ENCODE data around the gene DLX4. TPM values are rescaled to one million over a fixed set of nuclear protein-coding genes. Genes with fewer than 3 reads are reported as not detected.

The DLX4 gene
- total and polyA plus RNA-seq, 8 donors = 0.76 to 2.6 (median 1.5) TPM

DNA sequence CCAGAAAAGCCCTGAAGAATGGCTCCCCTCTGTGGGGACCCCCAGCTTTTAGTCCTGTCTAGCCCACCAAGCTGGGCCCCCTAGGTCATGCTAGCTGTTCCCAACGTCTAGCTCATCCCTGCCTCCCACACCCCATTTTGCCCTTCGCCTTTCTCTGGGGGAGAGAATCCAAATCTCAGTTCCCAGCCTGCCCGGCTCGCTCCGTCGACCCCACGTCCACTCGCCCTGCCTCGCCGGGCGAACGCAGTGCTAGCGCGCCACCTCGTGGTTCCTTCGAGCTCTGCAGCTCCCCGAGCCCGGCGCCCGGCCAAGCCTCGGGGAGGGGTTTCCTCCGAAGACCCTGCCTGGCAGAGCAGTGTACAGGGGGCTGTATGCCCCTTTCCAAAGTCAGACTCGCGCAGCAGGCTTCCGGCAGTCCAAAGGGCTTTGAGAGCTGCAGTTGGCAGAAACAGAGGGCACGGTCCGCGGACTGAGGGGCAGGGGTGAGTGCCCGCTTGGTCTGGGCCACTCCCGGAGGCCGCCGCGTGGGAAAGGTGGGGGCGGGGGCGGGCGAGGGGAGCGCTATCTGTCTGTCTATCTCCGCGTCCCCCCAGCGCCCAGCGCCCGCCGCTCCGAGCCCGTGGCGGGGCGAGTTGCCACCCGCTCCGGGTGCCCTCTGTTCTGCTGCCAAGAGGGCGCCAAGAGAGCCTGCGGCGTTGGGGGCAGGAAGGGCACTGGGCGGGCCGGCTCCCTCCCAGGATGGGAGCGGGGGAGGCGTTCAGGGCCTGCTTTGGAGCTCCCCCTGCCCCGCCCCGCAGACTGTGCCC is 27.7 kb downstream of the DLX4 start:
- ATAC-seq (peak; percentile 65), DNase-seq (peak in 2 of 4 donors; percentile 69 to 91)
- TF ChIP-seq, protein P1, sequence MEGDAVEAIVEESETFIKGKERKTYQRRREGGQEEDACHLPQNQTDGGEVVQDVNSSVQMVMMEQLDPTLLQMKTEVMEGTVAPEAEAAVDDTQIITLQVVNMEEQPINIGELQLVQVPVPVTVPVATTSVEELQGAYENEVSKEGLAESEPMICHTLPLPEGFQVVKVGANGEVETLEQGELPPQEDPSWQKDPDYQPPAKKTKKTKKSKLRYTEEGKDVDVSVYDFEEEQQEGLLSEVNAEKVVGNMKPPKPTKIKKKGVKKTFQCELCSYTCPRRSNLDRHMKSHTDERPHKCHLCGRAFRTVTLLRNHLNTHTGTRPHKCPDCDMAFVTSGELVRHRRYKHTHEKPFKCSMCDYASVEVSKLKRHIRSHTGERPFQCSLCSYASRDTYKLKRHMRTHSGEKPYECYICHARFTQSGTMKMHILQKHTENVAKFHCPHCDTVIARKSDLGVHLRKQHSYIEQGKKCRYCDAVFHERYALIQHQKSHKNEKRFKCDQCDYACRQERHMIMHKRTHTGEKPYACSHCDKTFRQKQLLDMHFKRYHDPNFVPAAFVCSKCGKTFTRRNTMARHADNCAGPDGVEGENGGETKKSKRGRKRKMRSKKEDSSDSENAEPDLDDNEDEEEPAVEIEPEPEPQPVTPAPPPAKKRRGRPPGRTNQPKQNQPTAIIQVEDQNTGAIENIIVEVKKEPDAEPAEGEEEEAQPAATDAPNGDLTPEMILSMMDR (IDR thresholded peaks at IDR 0.05) = peak; percentile 96 to 97
- intact Hi-C loops (cut with DNase I) = loop anchor here in 1 of 2 donors (5.0 kb wide), 1 partner anchor 134 kb away; no protein-coding TSS in a partner anchor
- H3K9me3 ChIP-seq = no peaks in the 10 kb centered on the region
- H3K36me3 ChIP-seq = no peaks in the 10 kb centered on the region
- H3K4me1 ChIP-seq = peaks cover 10 to 42% of the 10 kb centered on the region in 2 donors
- no peak overlapping the region for H3K27ac ChIP-seq
- peak overlapping the region; percentile 21 to 28 for H3K4me3 ChIP-seq
- H3K27me3 ChIP-seq = peaks cover 52 to 95% of the 10 kb centered on the region in 2 donors

DNA sequence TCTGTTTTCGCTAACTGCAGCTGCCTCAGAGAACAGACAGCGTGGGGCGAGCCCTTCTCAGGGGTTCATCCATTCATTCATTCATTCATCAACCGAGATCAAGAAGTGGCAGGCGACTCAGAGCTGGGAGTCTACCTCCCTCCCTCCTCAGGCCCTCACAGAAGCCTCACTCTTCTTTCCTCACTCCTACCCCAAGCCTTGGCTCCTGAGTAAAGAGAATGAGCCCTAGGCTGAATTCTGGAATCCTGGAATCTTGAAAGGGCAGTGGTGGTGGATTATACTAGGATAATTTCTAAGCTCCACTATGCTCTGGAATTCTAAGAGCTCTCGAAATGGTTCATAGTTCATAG is 28.3 kb downstream of the DLX4 start:
- peaks cover 56 to 95% of the 10 kb centered on the region in 2 donors for H3K27me3 ChIP-seq
- H3K4me1 ChIP-seq = peaks cover 10 to 42% of the 10 kb centered on the region in 2 donors
- no peaks in the 10 kb centered on the region for H3K9me3 ChIP-seq
- no peak for DNase-seq
- intact Hi-C loops (cut with DNase I) = loop anchor here in 1 of 2 donors (5.0 kb wide), 1 partner anchor 135 kb away; no protein-coding TSS in a partner anchor
- ATAC-seq = no peak
- H3K27ac ChIP-seq = no peak overlapping the region
- H3K4me3 ChIP-seq = peak overlapping the region in 1 of 2 donors; percentile 28
- TF ChIP-seq, protein P1 (IDR thresholded peaks at IDR 0.05) = no peak
- H3K36me3 ChIP-seq = no peaks in the 10 kb centered on the region

DNA sequence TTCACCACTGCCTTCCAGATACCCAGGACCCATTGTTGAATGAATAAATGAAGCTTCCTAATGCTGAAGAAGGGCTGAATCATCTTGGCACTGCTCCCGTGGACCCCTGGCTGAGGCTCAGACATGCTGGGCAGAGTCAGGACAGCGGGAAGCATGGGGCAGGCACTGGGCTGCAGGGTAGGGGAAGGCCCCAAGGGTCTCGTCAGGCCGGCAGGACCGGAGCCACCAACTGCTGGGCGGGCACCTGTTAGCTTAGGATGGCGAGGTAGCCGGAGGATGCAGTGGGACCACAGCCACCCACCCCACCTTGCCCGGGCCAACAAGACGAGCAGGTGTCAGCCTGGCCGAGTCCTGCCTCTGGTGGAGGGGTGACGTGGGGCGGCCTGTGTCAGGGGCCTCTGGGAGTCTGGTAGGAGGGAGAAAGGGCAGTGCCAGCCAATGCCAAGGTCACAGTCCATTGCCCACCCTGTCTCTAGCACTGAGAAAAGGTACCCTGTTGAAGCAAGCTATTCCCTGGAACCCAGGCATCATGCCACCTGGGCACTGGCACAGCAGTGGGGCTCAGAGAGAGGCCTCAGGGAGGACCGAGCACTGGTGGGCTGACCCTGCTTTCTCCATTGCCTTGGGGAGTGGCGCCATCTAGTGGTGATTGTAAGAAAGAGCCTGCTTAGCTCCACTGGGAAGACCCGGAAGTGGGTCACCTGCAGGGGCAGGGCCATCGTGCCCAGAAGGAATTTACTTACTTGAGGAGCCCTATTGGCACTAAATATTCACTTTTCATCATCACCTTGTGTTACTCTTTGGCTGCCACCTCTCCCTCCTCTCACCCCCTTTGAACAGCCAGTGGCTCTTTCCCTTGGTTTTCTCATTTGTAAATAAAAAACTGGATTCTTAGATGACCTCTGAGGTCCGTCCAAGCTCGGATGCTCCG is 29.0 kb downstream of the DLX4 start:
- TF ChIP-seq, protein P1 (IDR thresholded peaks at IDR 0.05) = peak; percentile 95 to 96
- H3K9me3 ChIP-seq = no peaks in the 10 kb centered on the region
- intact Hi-C loops (cut with DNase I) = loop anchor here in 1 of 2 donors (5.0 kb wide), 1 partner anchor 136 kb away; no protein-coding TSS in a partner anchor
- ATAC-seq (peak; percentile 79), DNase-seq (peak; percentile 79 to 91 (median 80))
- H3K27ac ChIP-seq = no peak overlapping the region
- no peak overlapping the region for H3K4me3 ChIP-seq
- no peaks in the 10 kb centered on the region for H3K36me3 ChIP-seq
- H3K4me1 ChIP-seq = peaks cover 10 to 37% of the 10 kb centered on the region in 2 donors
- peaks cover 52 to 95% of the 10 kb centered on the region in 2 donors for H3K27me3 ChIP-seq

DNA sequence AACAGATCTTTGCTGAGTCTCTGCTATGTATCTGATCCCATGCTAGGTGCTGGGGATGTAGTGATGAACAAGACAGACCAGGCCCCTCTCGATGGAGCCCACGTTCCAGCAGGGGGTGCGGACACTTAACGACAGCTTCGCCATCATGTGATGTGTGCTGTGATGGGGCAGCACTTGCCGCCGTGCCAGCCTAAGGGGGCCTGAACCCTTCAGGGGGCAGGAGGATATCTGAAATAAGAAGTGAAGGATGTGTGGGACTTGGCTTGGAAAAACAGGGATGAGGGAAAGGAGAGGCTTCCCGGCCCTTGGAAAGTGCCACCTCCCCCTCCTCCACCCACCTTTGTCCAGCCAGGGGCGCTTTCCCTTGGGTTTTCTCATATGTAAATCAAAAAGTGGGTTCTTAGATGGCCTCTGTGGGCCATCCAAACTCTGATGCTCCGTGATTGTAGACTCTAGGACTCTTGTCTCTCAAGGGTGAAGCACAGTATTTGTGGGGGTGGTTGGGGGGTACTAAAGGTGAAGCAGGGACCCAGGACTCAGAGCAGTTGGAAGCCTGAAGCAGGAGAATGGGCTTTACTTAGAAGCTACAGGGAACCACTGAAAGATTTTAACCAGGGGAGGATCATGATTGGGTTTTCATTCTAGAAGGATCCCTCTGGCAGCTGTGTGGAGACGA is 30.0 kb downstream of the DLX4 start:
- no peaks in the 10 kb centered on the region for H3K36me3 ChIP-seq
- no peak overlapping the region for H3K27ac ChIP-seq
- no peak for DNase-seq
- H3K9me3 ChIP-seq = no peaks in the 10 kb centered on the region
- no peak overlapping the region for H3K4me3 ChIP-seq
- intact Hi-C loops (cut with DNase I) = loop anchor here in 1 of 2 donors (5.0 kb wide), 1 partner anchor 137 kb away; no protein-coding TSS in a partner anchor
- peaks cover 10 to 28% of the 10 kb centered on the region in 2 donors for H3K4me1 ChIP-seq
- ATAC-seq = no peak
- TF ChIP-seq, protein P1 (IDR thresholded peaks at IDR 0.05) = no peak
- H3K27me3 ChIP-seq = peaks cover 43 to 95% of the 10 kb centered on the region in 2 donors

Measured in left lung (tissue), 10 donors.